Measurements from ENCODE around the gene KARS1. TPM values are rescaled to one million over a fixed set of nuclear protein-coding genes. Genes with fewer than 3 reads are reported as not detected.

KARS1 gene
- total RNA-seq, 1 experiment from 2014 or later = 148 TPM

GRCh38 chr16:75628351-75628750 lies 19.1 kb downstream of the KARS1 start:
- peaks cover 50% of the 10 kb centered on the region for H3K36me3 ChIP-seq (ENCODE audit: low read depth, low read length)
- no peak overlapping the region for H3K27ac ChIP-seq (ENCODE audit: low read length)
- CTCF ChIA-PET = no interaction called here
- ATAC-seq (no peak), DNase-seq (no peak)
- H3K4me2 ChIP-seq (ENCODE audit: low read length) = no peak overlapping the region
- TF ChIP-seq EZH2 (IDR thresholded peaks at IDR 0.05; ENCODE audit: low read length, unreplicated experiment) (no peak), CTCF (conservative IDR thresholded peaks at IDR 0.05; ENCODE audit: low read depth, low read length) (no peak), EZH2phosphoT487 (IDR thresholded peaks at IDR 0.05; ENCODE audit: borderline replicate concordance, low read length) (no peak)
- no peaks in the 10 kb centered on the region for H3K79me2 ChIP-seq (ENCODE audit: low read length)
- BruUV-seq (replicated peaks) = no TSS peak
- H3K9me2 ChIP-seq (replicated peaks; ENCODE audit: low read length) = no peaks in the 10 kb centered on the region
- H3K9me3 ChIP-seq (ENCODE audit: low read length) = no peaks in the 10 kb centered on the region
- no peaks in the 10 kb centered on the region for H4K20me1 ChIP-seq (ENCODE audit: low read length)
- no peaks in the 10 kb centered on the region for H3K27me3 ChIP-seq (ENCODE audit: low read length)
- H2AFZ ChIP-seq (ENCODE audit: low read length) = no peak overlapping the region
- no peak overlapping the region for H3K9ac ChIP-seq (ENCODE audit: low read length)
- H3F3A ChIP-seq (ENCODE audit: low read length, unreplicated experiment) = no peaks in the 10 kb centered on the region
- no peak overlapping the region for H3K4me3 ChIP-seq (ENCODE audit: low read length)
- intact Hi-C loops (cut with micrococcal nuclease) = no loop called here
- POLR2A ChIA-PET (ENCODE audit: unreplicated experiment) = no interaction called here
- H3K4me1 ChIP-seq (ENCODE audit: insufficient read depth, low read length) = no peaks in the 10 kb centered on the region

GRCh38 chr16:75627851-75628250 lies 19.6 kb downstream of the KARS1 start:
- peaks cover under 1% of the 10 kb centered on the region; the same call in 1 of the 2 replicates for H3K79me2 ChIP-seq (ENCODE audit: low read length)
- POLR2A ChIA-PET (ENCODE audit: unreplicated experiment) = no interaction called here
- ATAC-seq (no peak), DNase-seq (no peak)
- H4K20me1 ChIP-seq (ENCODE audit: low read length) = no peaks in the 10 kb centered on the region
- no peaks in the 10 kb centered on the region for H3K9me2 ChIP-seq (replicated peaks; ENCODE audit: low read length)
- CTCF ChIA-PET = no interaction called here
- no peak overlapping the region for H3K27ac ChIP-seq (ENCODE audit: low read length)
- no peaks in the 10 kb centered on the region for H3K27me3 ChIP-seq (ENCODE audit: low read length)
- H3K9me3 ChIP-seq (ENCODE audit: low read length) = no peaks in the 10 kb centered on the region
- TF ChIP-seq EZH2phosphoT487 (IDR thresholded peaks at IDR 0.05; ENCODE audit: borderline replicate concordance, low read length) (no peak), CTCF (conservative IDR thresholded peaks at IDR 0.05; ENCODE audit: low read depth, low read length) (no peak), EZH2 (IDR thresholded peaks at IDR 0.05; ENCODE audit: low read length, unreplicated experiment) (no peak)
- no peak overlapping the region for H3K4me2 ChIP-seq (ENCODE audit: low read length)
- H3K9ac ChIP-seq (ENCODE audit: low read length) = no peak overlapping the region
- BruUV-seq (replicated peaks) = no TSS peak
- H3K4me1 ChIP-seq (ENCODE audit: insufficient read depth, low read length) = no peaks in the 10 kb centered on the region
- intact Hi-C loops (cut with micrococcal nuclease) = no loop called here
- H3F3A ChIP-seq (ENCODE audit: low read length, unreplicated experiment) = no peaks in the 10 kb centered on the region
- no peak overlapping the region for H3K4me3 ChIP-seq (ENCODE audit: low read length)
- H3K36me3 ChIP-seq (ENCODE audit: low read depth, low read length) = peaks cover 45% of the 10 kb centered on the region
- no peak overlapping the region for H2AFZ ChIP-seq (ENCODE audit: low read length)

GRCh38 chr16:75626806-75627205 lies 20.7 kb downstream of the KARS1 start:
- no peak overlapping the region for H3K4me3 ChIP-seq (ENCODE audit: low read length)
- no peak overlapping the region for H2AFZ ChIP-seq (ENCODE audit: low read length)
- CTCF ChIA-PET = no interaction called here
- H3K4me1 ChIP-seq (ENCODE audit: insufficient read depth, low read length) = 0 out of 2 replicates have a peak, but pooled peaks cover 6% of the 10 kb centered on the region
- no peak overlapping the region for H3K9ac ChIP-seq (ENCODE audit: low read length)
- no peaks in the 10 kb centered on the region for H3K27me3 ChIP-seq (ENCODE audit: low read length)
- no peak for ATAC-seq
- H3K9me3 ChIP-seq (ENCODE audit: low read length) = no peaks in the 10 kb centered on the region
- H3K4me2 ChIP-seq (ENCODE audit: low read length) = no peak overlapping the region
- H3F3A ChIP-seq (ENCODE audit: low read length, unreplicated experiment) = no peaks in the 10 kb centered on the region
- H3K27ac ChIP-seq (ENCODE audit: low read length) = no peak overlapping the region
- BruUV-seq (replicated peaks) = no TSS peak
- no peaks in the 10 kb centered on the region for H4K20me1 ChIP-seq (ENCODE audit: low read length)
- peaks cover 37% of the 10 kb centered on the region for H3K36me3 ChIP-seq (ENCODE audit: low read depth, low read length)
- POLR2A ChIA-PET (ENCODE audit: unreplicated experiment) = interaction anchor here (0.6 kb wide), 1 partner anchor 21 kb away, joined by 5 read pairs; the partner anchor contains the start of genes KARS1 and TERF2IP
- no peak for TF ChIP-seq EZH2phosphoT487 (IDR thresholded peaks at IDR 0.05; ENCODE audit: borderline replicate concordance, low read length)
- no peak for TF ChIP-seq EZH2 (IDR thresholded peaks at IDR 0.05; ENCODE audit: low read length, unreplicated experiment)
- TF ChIP-seq CTCF (conservative IDR thresholded peaks at IDR 0.05; ENCODE audit: low read depth, low read length) = no peak
- peaks cover 11% of the 10 kb centered on the region for H3K79me2 ChIP-seq (ENCODE audit: low read length)
- intact Hi-C loops (cut with micrococcal nuclease) = no loop called here
- H3K9me2 ChIP-seq (replicated peaks; ENCODE audit: low read length) = no peaks in the 10 kb centered on the region
- no peak for DNase-seq
